ENCODE results near the gene BLACAT1.

Gene BLACAT1

GRCh38 chr1:205456383-205456867 lies 580 bp upstream of the BLACAT1 start:
- Histone ChIP-seq H3K4me1 (ENCODE audit: control insufficient read depth in 1 of 2, insufficient read depth in 1 of 2, low read depth in 1 of 2, low read length in 1 of 2) (no peaks in the 10 kb centered on the region), H3K36me3 (no peaks in the 10 kb centered on the region), H3K27ac (no peak overlapping the region), H3K9me3 (no peaks in the 10 kb centered on the region), H3K4me3 (ENCODE audit: low read depth in 1 of 2, low read length in 1 of 2) (no peak overlapping the region), H3K27me3 (peaks cover 99% of the 10 kb centered on the region)
- TF ChIP-seq, protein P1, sequence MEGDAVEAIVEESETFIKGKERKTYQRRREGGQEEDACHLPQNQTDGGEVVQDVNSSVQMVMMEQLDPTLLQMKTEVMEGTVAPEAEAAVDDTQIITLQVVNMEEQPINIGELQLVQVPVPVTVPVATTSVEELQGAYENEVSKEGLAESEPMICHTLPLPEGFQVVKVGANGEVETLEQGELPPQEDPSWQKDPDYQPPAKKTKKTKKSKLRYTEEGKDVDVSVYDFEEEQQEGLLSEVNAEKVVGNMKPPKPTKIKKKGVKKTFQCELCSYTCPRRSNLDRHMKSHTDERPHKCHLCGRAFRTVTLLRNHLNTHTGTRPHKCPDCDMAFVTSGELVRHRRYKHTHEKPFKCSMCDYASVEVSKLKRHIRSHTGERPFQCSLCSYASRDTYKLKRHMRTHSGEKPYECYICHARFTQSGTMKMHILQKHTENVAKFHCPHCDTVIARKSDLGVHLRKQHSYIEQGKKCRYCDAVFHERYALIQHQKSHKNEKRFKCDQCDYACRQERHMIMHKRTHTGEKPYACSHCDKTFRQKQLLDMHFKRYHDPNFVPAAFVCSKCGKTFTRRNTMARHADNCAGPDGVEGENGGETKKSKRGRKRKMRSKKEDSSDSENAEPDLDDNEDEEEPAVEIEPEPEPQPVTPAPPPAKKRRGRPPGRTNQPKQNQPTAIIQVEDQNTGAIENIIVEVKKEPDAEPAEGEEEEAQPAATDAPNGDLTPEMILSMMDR (IDR thresholded peaks at IDR 0.05) = no peak

DNA sequence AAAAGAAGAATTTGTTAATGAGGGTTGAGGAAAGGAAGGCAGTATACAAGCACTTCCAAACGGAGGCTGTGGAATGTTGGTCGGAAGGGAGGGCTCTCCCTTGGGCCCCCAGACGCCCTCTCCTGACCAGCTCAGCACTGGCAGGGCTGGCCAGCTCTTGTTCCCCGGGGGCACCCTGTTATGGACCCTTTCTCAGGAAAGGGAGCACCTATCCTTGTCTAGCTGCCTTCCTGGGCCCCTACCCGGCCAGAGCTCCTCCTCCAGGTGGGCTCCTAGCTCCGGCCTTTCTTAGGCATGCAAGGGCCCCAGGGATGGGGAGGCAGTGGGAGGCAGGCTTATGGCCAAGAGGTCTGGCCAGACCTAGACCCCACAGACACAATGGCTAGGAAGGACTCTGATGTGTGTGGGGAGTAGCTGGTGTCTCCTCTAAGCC lies 926 bp downstream of the BLACAT1 start:
- no peaks in the 10 kb centered on the region for H3K4me1 ChIP-seq (ENCODE audit: control insufficient read depth in 1 of 2, insufficient read depth in 1 of 2, low read depth in 1 of 2, low read length in 1 of 2)
- H3K4me3 ChIP-seq (ENCODE audit: low read depth in 1 of 2, low read length in 1 of 2) = no peak overlapping the region
- H3K9me3 ChIP-seq = no peaks in the 10 kb centered on the region
- TF ChIP-seq, protein P1 (IDR thresholded peaks at IDR 0.05) = no peak
- H3K27me3 ChIP-seq = peaks cover 100% of the 10 kb centered on the region
- no peaks in the 10 kb centered on the region for H3K36me3 ChIP-seq
- H3K27ac ChIP-seq = no peak overlapping the region

GRCh38 chr1:205453466-205453865 lies 2.4 kb downstream of the BLACAT1 start:
- Histone ChIP-seq H3K4me1 (ENCODE audit: control insufficient read depth in 1 of 2, insufficient read depth in 1 of 2, low read depth in 1 of 2, low read length in 1 of 2) (no peaks in the 10 kb centered on the region), H3K27me3 (peaks cover 99% of the 10 kb centered on the region), H3K36me3 (no peaks in the 10 kb centered on the region), H3K27ac (no peak overlapping the region), H3K9me3 (no peaks in the 10 kb centered on the region), H3K4me3 (ENCODE audit: low read depth in 1 of 2, low read length in 1 of 2) (no peak overlapping the region)
- TF ChIP-seq, protein P1 (IDR thresholded peaks at IDR 0.05) = no peak

- TF ChIP-seq, protein P1 (IDR thresholded peaks at IDR 0.05) = no peak
- no peak overlapping the region for H3K27ac ChIP-seq
- no peaks in the 10 kb centered on the region for H3K9me3 ChIP-seq
- peaks cover 99% of the 10 kb centered on the region for H3K27me3 ChIP-seq
- no peaks in the 10 kb centered on the region for H3K36me3 ChIP-seq
- no peak overlapping the region for H3K4me3 ChIP-seq (ENCODE audit: low read depth in 1 of 2, low read length in 1 of 2)
- H3K4me1 ChIP-seq (ENCODE audit: control insufficient read depth in 1 of 2, insufficient read depth in 1 of 2, low read depth in 1 of 2, low read length in 1 of 2) = no peaks in the 10 kb centered on the region
These were observed 2.9 kb downstream of the BLACAT1 start for GRCh38 chr1:205452933-205453332.

DNA sequence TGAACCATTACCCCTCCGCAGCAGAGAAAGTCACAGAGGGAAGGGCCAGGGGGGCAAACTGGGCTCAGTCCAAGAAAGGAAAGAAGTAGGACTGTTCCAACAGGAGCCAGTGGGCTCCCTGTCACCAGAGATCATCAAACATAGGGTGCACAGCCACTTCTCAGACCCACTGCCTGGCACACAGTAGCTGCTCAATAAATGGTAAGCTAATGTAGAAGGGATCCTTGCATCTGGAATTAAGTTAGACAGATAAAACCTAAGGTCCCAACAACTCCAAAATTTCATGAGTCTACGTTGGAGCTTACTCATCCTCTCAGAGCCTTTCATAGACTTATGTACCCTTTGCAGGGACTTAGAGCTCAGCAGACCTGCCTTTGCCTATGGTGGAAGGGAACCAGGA lies 3.5 kb downstream of the BLACAT1 start:
- H3K4me1 ChIP-seq (ENCODE audit: control insufficient read depth in 1 of 2, insufficient read depth in 1 of 2, low read depth in 1 of 2, low read length in 1 of 2) = no peaks in the 10 kb centered on the region

More for the DNA sequence above, 3.5 kb downstream of the BLACAT1 start:
- TF ChIP-seq, protein P1 (IDR thresholded peaks at IDR 0.05) = no peak
- no peak overlapping the region for H3K4me3 ChIP-seq (ENCODE audit: low read depth in 1 of 2, low read length in 1 of 2)
- peaks cover 99% of the 10 kb centered on the region for H3K27me3 ChIP-seq
- H3K36me3 ChIP-seq = no peaks in the 10 kb centered on the region
- no peaks in the 10 kb centered on the region for H3K9me3 ChIP-seq
- no peak overlapping the region for H3K27ac ChIP-seq

All from neutrophil (primary cell).